Activated CD8-positive, alpha-beta memory T cell treated with anti-CD3 and anti-CD28 coated beads, Interleukin-2, amount 50 U/mL, for 24 hours (primary cell): ENCODE results near the gene POLR3K.
"Not testable (repeated sequence)": the region's sequence is repeated elsewhere in the genome, so short reads cannot be mapped to it uniquely, and the experiment has no call there.

Experiments used
- DNase-seq: peaks from one replicate; pipeline ENCODE4 v3.0.0-alpha.2; 2020; ENCODE audit errors: extremely low read depth

POLR3K gene

GRCh38 chr16:63998-64913 is 10.8 kb upstream of the POLR3K start:
- no peak for DNase-seq

- no peak for DNase-seq
Observed at GRCh38 chr16:63466-63865, 10.1 kb upstream of the POLR3K start.

GRCh38 chr16:62968-63391 is 9.6 kb upstream of the POLR3K start:
- no peak for DNase-seq

GRCh38 chr16:62283-62967 is 9.0 kb upstream of the POLR3K start:
- DNase-seq: no peak

GRCh38 chr16:61879-62281 is 8.5 kb upstream of the POLR3K start:
- DNase-seq: no peak

- no peak for DNase-seq
Observed at GRCh38 chr16:60929-61878, 7.8 kb upstream of the POLR3K start.

GRCh38 chr16:60166-60565 is 6.8 kb upstream of the POLR3K start:
- no peak for DNase-seq

GRCh38 chr16:59440-60059 is 6.1 kb upstream of the POLR3K start:
- DNase-seq: no peak

GRCh38 chr16:58491-59439 is 5.4 kb upstream of the POLR3K start:
- no peak for DNase-seq

GRCh38 chr16:57711-58110 is 4.3 kb upstream of the POLR3K start:
- DNase-seq: no peak

GRCh38 chr16:56231-56927 is 3.0 kb upstream of the POLR3K start:
- no peak for DNase-seq

- DNase-seq: no peak
Observed at GRCh38 chr16:55571-56136, 2.2 kb upstream of the POLR3K start.

GRCh38 chr16:54237-54581 is 801 bp upstream of the POLR3K start:
- DNase-seq: no peak

- DNase-seq: no peak
Observed at GRCh38 chr16:50769-51591, 2.4 kb downstream of the POLR3K start.

GRCh38 chr16:47234-47633 is 6.2 kb downstream of the POLR3K start:
- no peak for DNase-seq

GRCh38 chr16:46510-46909 is 6.9 kb downstream of the POLR3K start:
- DNase-seq: not testable (repeated sequence)

- no peak for DNase-seq
Observed at GRCh38 chr16:45454-45853, 8.0 kb downstream of the POLR3K start.

GRCh38 chr16:44655-45054 is 8.8 kb downstream of the POLR3K start:
- DNase-seq: no peak

GRCh38 chr16:43294-43693 is 10.1 kb downstream of the POLR3K start:
- DNase-seq: no peak
